Measurements from ENCODE around the gene LRATD1. TPM values are rescaled to one million over a fixed set of nuclear protein-coding genes. Genes with fewer than 3 reads are reported as not detected.

The LRATD1 gene
- total RNA-seq, 1 donor from 2014 or later = 3.1 TPM

GRCh38 chr2:14678761-14679160, 46.2 kb downstream of the LRATD1 start:
- no peaks in the 10 kb centered on the region for H3K36me3 ChIP-seq
- intact Hi-C loops (cut with micrococcal nuclease) = no loop called here
- H3K27me3 ChIP-seq (ENCODE audit: low read depth) = no peaks in the 10 kb centered on the region
- H3K4me3 ChIP-seq = no peak overlapping the region
- no peak overlapping the region for H3K27ac ChIP-seq (replicated peaks)
- H3K9me3 ChIP-seq (replicated peaks) = no peaks in the 10 kb centered on the region
- H3K4me1 ChIP-seq = no peaks in the 10 kb centered on the region
- no peak for DNase-seq
- TF ChIP-seq CTCF (IDR thresholded peaks at IDR 0.05; ENCODE audit: borderline replicate concordance) = no peak

GRCh38 chr2:14681608-14682007, 49.1 kb downstream of the LRATD1 start:
- no peaks in the 10 kb centered on the region for H3K27me3 ChIP-seq (ENCODE audit: low read depth)
- TF ChIP-seq CTCF (IDR thresholded peaks at IDR 0.05; ENCODE audit: borderline replicate concordance) = no peak
- H3K4me1 ChIP-seq = no peaks in the 10 kb centered on the region
- H3K4me3 ChIP-seq = no peak overlapping the region
- H3K27ac ChIP-seq (replicated peaks) = no peak overlapping the region
- no peaks in the 10 kb centered on the region for H3K36me3 ChIP-seq
- no peak for DNase-seq
- no peaks in the 10 kb centered on the region for H3K9me3 ChIP-seq (replicated peaks)
- intact Hi-C loops (cut with micrococcal nuclease) = no loop called here

Measured in left ventricle myocardium inferior (tissue), 1 donor.